Superior temporal gyrus (tissue), 1 donor: Measurements from ENCODE around the gene FBXO9.
"Not testable (repeated sequence)": the region's sequence is repeated elsewhere in the genome, so short reads cannot be mapped to it uniquely, and the experiment has no call there.

ENCODE experiments used
- DNase-seq: peaks from one replicate; pipeline ENCODE4 v3.0.0-alpha.2; 2016; ENCODE audit errors: extremely low spot score

The FBXO9 gene

GRCh38 chr6:53048431-53049195 is 16.6 kb upstream of the FBXO9 start:
- no peak for DNase-seq

- no peak for DNase-seq
Measured at GRCh38 chr6:53049415-53049814, 15.8 kb upstream of the FBXO9 start.

GRCh38 chr6:53052152-53052551 is 13.1 kb upstream of the FBXO9 start:
- not testable (repeated sequence) for DNase-seq

GRCh38 chr6:53054532-53054931 is 10.7 kb upstream of the FBXO9 start:
- no peak for DNase-seq

- no peak for DNase-seq
Measured at GRCh38 chr6:53055873-53056272, 9.3 kb upstream of the FBXO9 start.

GRCh38 chr6:53056273-53056672 is 8.9 kb upstream of the FBXO9 start:
- no peak for DNase-seq

- DNase-seq, result no peak
Measured at GRCh38 chr6:53058388-53059195, 6.6 kb upstream of the FBXO9 start.

- DNase-seq, result no peak
Measured at GRCh38 chr6:53059648-53060589, 5.3 kb upstream of the FBXO9 start.

GRCh38 chr6:53062169-53062539 is 3.0 kb upstream of the FBXO9 start:
- DNase-seq, result peak; percentile 72

- DNase-seq, result not testable (repeated sequence)
Measured at GRCh38 chr6:53064255-53064654, 949 bp upstream of the FBXO9 start.

GRCh38 chr6:53064726-53065265 is 408 bp upstream of the FBXO9 start:
- peak; percentile 100 for DNase-seq

GRCh38 chr6:53066077-53066417 is 843 bp downstream of the FBXO9 start:
- peak; percentile 56 for DNase-seq

GRCh38 chr6:53066874-53067706 is 1.9 kb downstream of the FBXO9 start:
- no peak for DNase-seq

GRCh38 chr6:53067849-53068361 is 2.7 kb downstream of the FBXO9 start:
- DNase-seq, result no peak

GRCh38 chr6:53069427-53069826 is 4.2 kb downstream of the FBXO9 start:
- DNase-seq, result no peak

- DNase-seq, result no peak
Measured at GRCh38 chr6:53070806-53071205, 5.6 kb downstream of the FBXO9 start.

- no peak for DNase-seq
Measured at GRCh38 chr6:53074347-53074746, 9.1 kb downstream of the FBXO9 start.

- DNase-seq, result no peak
Measured at GRCh38 chr6:53080813-53081212, 15.6 kb downstream of the FBXO9 start.

GRCh38 chr6:53086302-53086701 is 21.1 kb downstream of the FBXO9 start:
- no peak for DNase-seq

- no peak for DNase-seq
Measured at GRCh38 chr6:53089948-53090347, 24.7 kb downstream of the FBXO9 start.

GRCh38 chr6:53090576-53090975 is 25.4 kb downstream of the FBXO9 start:
- DNase-seq, result no peak
